GM03348 (cell line): ENCODE measurements around the gene LRFN2.
A peak's percentile ranks its signal among the peaks of the same experiment; 100 is the strongest.

Experiments
- DNase-seq: peaks from one replicate; pipeline ENCODE4 v3.0.0; 2012; ENCODE audit warnings: low spot score

The LRFN2 gene

GRCh38 chr6:40543776-40544175 lies 43.4 kb downstream of the LRFN2 start:
- DNase-seq: no peak

GRCh38 chr6:40543146-40543545 lies 44.0 kb downstream of the LRFN2 start:
- no peak for DNase-seq

GRCh38 chr6:40542175-40542764 lies 44.9 kb downstream of the LRFN2 start:
- DNase-seq: no peak

GRCh38 chr6:40541556-40542174 lies 45.5 kb downstream of the LRFN2 start:
- DNase-seq: no peak

GRCh38 chr6:40540790-40541189 lies 46.4 kb downstream of the LRFN2 start:
- DNase-seq: no peak

- DNase-seq: no peak
Measured at GRCh38 chr6:40539853-40540252, 47.3 kb downstream of the LRFN2 start.

- DNase-seq: no peak
Measured at GRCh38 chr6:40538556-40538955, 48.6 kb downstream of the LRFN2 start.

GRCh38 chr6:40537446-40537845 lies 49.7 kb downstream of the LRFN2 start:
- DNase-seq: no peak

- DNase-seq: peak; percentile 33
Measured at GRCh38 chr6:40536442-40536841, 50.7 kb downstream of the LRFN2 start.

GRCh38 chr6:40535819-40536380 lies 51.3 kb downstream of the LRFN2 start:
- DNase-seq: no peak

- no peak for DNase-seq
Measured at GRCh38 chr6:40535110-40535818, 51.9 kb downstream of the LRFN2 start.

GRCh38 chr6:40532349-40533000 lies 54.7 kb downstream of the LRFN2 start:
- no peak for DNase-seq

GRCh38 chr6:40529919-40530318 lies 57.2 kb downstream of the LRFN2 start:
- DNase-seq: no peak

GRCh38 chr6:40529040-40529439 lies 58.1 kb downstream of the LRFN2 start:
- no peak for DNase-seq

- DNase-seq: no peak
Measured at GRCh38 chr6:40528051-40528450, 59.1 kb downstream of the LRFN2 start.

GRCh38 chr6:40526036-40526435 lies 61.1 kb downstream of the LRFN2 start:
- DNase-seq: no peak

GRCh38 chr6:40524797-40525585 lies 62.2 kb downstream of the LRFN2 start:
- no peak for DNase-seq

- DNase-seq: no peak
Measured at GRCh38 chr6:40523505-40524172, 63.5 kb downstream of the LRFN2 start.

GRCh38 chr6:40521496-40521895 lies 65.7 kb downstream of the LRFN2 start:
- no peak for DNase-seq

GRCh38 chr6:40520678-40521077 lies 66.5 kb downstream of the LRFN2 start:
- DNase-seq: no peak

GRCh38 chr6:40520084-40520483 lies 67.1 kb downstream of the LRFN2 start:
- no peak for DNase-seq
